Measurements from ENCODE around the gene TSC22D1.

The TSC22D1 gene

DNA sequence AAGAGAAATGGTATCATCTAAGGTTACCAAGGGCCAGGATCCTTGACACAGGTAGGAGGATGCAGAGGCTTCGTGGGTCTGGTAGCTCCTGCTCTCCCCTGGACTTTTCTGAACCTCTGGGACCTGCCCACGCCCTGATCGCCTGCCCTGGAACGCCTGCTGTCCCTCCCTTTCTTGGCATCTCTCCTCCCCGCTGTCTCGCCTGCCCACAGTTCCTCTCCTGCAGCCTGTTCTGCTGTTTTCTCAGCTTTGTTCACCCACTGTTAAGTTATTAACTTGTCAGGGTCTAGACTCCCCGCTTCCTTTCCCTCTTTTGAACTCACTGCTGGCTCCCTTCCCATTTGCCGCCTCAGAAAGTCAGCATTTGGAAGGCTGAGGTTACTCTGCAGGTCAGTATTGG is 182.7 kb downstream of the TSC22D1 start:
- DNase-seq (ENCODE audit: low read depth): no peak
- TF ChIP-seq, protein P1, sequence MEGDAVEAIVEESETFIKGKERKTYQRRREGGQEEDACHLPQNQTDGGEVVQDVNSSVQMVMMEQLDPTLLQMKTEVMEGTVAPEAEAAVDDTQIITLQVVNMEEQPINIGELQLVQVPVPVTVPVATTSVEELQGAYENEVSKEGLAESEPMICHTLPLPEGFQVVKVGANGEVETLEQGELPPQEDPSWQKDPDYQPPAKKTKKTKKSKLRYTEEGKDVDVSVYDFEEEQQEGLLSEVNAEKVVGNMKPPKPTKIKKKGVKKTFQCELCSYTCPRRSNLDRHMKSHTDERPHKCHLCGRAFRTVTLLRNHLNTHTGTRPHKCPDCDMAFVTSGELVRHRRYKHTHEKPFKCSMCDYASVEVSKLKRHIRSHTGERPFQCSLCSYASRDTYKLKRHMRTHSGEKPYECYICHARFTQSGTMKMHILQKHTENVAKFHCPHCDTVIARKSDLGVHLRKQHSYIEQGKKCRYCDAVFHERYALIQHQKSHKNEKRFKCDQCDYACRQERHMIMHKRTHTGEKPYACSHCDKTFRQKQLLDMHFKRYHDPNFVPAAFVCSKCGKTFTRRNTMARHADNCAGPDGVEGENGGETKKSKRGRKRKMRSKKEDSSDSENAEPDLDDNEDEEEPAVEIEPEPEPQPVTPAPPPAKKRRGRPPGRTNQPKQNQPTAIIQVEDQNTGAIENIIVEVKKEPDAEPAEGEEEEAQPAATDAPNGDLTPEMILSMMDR (IDR thresholded peaks at IDR 0.05; ENCODE audit: insufficient read depth, low read depth, low read length, missing control alignments): no peak

DNA sequence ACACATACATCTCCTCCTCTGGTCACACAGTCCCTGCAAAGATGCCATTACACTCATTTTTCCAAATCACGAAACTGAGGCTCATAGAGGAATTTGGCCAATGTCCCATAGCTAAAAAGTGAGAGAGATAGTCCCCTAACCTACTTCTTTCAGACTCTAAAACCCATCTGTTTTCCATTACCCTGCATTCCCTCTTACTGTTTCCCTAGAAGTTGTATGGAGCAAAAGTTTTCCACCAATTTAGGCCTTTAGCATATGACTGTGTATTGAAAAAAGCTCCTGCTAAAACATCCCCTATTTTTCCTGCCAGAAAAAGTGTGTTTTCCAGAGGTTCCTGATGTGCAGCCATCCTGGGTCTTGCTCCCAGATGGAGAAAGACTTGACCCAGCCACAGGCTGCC is 186.3 kb downstream of the TSC22D1 start:
- H3K4me3 ChIP-seq (ENCODE audit: low read depth, low read length): no peak overlapping the region
- TF ChIP-seq, protein P1 (IDR thresholded peaks at IDR 0.05; ENCODE audit: insufficient read depth, low read depth, low read length, missing control alignments): no peak
- DNase-seq (ENCODE audit: low read depth): no peak

More for the DNA sequence above, 182.7 kb downstream of the TSC22D1 start:
- H3K4me3 ChIP-seq (ENCODE audit: low read depth, low read length): no peak overlapping the region

DNA sequence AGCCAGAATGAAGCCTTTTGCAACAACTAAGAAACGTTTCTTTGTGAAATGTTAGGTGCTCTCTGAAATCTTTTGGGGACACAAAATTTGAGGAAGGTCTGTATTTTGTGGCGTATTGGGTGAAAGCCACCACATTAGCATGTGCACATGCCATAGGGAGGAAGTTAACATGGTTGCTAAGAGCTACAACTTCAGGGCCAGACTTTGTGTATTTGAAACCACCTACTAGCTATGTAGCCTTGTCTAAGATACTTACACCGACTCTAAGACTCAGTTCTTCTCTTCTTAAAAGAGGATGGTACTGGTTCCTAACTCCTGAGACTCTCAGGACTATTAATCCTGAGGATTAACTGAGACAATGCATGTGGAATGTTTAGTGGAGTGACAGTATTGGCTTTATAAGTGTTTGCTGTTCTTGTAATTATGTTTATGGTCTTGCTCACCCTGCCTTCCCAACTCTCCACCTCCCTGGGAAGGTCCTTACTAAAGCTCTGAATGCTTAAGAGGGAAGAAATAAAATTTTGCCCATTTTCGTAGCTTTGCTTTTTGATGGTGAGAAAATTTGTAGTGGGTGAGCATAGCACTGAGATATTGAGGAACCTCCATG is 187.0 kb downstream of the TSC22D1 start:
- TF ChIP-seq, protein P1 (IDR thresholded peaks at IDR 0.05; ENCODE audit: insufficient read depth, low read depth, low read length, missing control alignments): no peak
- no peak for DNase-seq (ENCODE audit: low read depth)
- H3K4me3 ChIP-seq (ENCODE audit: low read depth, low read length): no peak overlapping the region

- TF ChIP-seq, protein P1 (IDR thresholded peaks at IDR 0.05; ENCODE audit: insufficient read depth, low read depth, low read length, missing control alignments): no peak
Measured at GRCh38 chr13:44388427-44389059, 187.6 kb downstream of the TSC22D1 start.

DNA sequence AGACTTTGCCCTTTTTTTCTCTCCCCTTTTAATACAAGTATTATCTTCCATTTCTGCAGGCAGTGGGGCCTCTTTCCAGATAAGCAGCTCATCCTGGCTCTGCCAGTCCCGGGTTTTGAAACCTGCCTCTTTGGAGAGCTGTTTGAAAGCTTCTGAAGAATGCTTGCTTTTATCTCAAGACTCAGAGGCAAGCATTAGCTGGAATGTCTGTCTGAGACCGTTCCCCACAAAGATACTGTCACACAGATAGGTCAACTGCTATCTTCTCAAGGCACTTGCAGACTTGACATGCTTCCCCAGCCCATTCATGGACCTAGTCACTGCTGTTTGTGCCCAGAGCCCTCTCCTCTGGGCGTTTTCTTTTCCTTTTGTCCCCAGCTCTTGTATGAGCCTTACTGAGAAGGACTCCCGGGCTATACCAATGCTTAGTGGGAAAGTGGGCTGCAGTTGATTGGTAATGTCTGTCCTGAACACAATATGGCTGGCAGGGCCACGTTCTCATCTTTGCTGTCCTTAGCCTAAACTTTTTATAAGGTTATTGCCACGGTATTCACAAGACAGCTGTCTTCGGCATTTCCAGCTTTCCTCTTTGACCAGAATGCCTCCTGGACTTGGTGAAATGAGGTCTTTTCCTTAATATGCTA is 189.1 kb downstream of the TSC22D1 start:
- TF ChIP-seq, protein P1 (IDR thresholded peaks at IDR 0.05; ENCODE audit: insufficient read depth, low read depth, low read length, missing control alignments): no peak
- DNase-seq (ENCODE audit: low read depth): no peak
- H3K4me3 ChIP-seq (ENCODE audit: low read depth, low read length): no peak overlapping the region

More at GRCh38 chr13:44388427-44389059, 187.6 kb downstream of the TSC22D1 start:
- H3K4me3 ChIP-seq (ENCODE audit: low read depth, low read length): no peak overlapping the region
- DNase-seq (ENCODE audit: low read depth): no peak

DNA sequence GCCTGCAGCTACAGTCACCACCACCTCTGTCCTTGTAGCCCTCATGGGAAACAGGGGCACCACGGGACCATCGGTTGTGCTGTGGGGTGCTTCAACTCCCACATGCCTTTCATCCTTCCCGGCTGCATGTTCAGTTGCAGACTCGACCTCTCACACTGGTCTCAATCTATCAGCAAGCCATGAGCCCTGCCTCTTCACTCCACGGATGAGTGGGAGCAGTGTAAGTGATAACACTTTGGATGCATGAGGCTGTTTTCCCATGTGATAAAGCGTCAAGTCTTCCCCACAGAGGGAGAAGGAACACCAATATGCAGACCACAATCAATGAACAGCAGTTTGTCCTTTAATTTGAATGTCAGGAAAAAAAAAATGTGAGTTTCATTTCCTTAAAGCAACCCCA is 190.3 kb downstream of the TSC22D1 start:
- no peak for DNase-seq (ENCODE audit: low read depth)
- TF ChIP-seq, protein P1 (IDR thresholded peaks at IDR 0.05; ENCODE audit: insufficient read depth, low read depth, low read length, missing control alignments): no peak
- H3K4me3 ChIP-seq (ENCODE audit: low read depth, low read length): no peak overlapping the region

Data from GM12865 (cell line).